Glomerular endothelial cell (primary cell): ENCODE measurements around the gene PPP4R3A. TPM values are rescaled to one million over a fixed set of nuclear protein-coding genes. Genes with fewer than 3 reads are reported as not detected.
"Not testable (repeated sequence)": the region's sequence is repeated elsewhere in the genome, so short reads cannot be mapped to it uniquely, and the experiment has no call there.

Experiments used
- DNase-seq: peaks from one replicate; pipeline ENCODE4 v3.0.0-alpha.2; 2011; ENCODE audit warnings: low read depth, low spot score; ENCODE audit errors: extremely low read depth
- total RNA-seq: library from RNA; depleted of rRNA; stranded (reverse); fragments of >200 nt; gene quantifications from 2 replicates; pipeline ENCODE4 v1.2.3, GENCODE V29; 2015

PPP4R3A gene
- total RNA-seq, 1 donor from 2014 or later, result 65.2 TPM

GRCh38 chr14:91506226-91506625, 3.9 kb downstream of the PPP4R3A start:
- no peak for DNase-seq

DNA sequence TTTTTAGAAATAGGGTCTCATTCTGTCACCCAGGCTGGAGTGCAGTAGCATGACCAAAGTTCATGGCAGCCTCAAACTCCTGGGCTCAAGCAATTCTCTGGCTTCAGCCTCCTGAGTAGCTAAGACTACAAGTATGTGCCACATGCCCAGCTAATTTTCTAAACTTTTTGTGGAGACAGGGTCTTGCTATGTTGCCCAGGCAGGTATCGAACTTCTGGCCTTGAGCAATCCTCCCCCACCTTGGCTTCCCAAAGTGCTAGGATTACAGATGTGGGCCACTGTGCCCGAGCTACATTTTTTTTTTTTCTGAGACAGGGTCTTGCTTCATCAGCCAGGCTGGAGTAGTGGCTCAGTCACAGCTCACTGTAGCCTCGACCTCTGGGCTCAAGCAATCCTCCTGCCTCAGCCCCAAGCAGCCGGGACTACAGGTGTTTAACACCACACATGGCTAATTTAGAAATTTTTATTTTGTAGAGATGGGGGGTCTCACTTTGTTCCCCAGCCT, 7.1 kb downstream of the PPP4R3A start:
- DNase-seq, result no peak

- DNase-seq, result no peak
These were observed 7.9 kb downstream of the PPP4R3A start for GRCh38 chr14:91501951-91502930.

DNA sequence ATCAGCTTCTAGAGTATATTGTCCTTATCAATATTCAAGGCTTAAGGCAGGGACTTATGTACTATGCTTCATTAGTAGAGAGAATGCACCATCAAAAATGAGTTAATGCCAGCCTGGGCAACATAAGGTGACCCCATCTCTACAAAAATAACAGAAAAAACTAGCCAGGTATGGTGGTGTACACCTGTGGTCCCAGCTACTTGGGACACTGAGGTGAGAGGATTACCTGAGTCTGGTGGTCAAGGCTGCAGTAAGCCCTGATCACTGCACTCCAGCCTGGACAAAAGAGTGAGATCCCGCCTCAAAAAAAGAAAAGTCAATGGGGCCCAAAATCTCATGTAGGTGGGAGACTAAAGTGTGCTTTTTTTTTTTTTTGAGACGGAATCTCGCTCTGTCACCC, 8.8 kb downstream of the PPP4R3A start:
- DNase-seq, result no peak

GRCh38 chr14:91496790-91497189, 13.3 kb downstream of the PPP4R3A start:
- DNase-seq, result no peak

DNA sequence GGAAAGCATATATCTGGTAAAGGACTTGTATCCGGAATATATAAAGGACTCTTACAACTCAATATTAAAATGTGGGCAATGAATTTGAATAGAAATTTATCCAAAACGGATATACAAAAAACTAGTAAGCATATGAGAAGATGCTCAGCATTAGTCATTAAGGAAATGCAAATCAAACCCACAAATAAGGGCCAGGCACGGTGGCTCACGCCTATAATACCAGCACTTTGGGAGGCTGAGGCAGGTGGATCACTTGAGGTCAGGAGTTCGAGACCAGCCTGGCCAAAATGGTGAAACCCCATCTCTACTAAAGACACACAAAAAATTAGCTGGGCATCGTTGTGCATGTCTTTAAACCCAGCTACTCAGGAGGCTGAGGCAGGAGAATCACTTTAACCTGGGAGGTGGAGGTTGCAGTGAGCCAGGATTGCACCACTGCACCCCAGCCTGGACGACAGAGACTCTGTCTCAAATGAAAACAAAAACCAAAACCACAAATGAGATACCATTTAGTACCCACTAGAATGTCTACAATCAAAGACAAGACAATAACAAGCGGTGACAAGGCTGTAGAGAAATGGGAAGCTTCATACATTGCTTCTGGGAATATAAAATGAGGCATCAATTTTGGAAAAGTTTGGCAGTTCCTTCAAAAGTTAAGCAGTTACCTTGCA, 15.6 kb downstream of the PPP4R3A start:
- not testable (repeated sequence) for DNase-seq

GRCh38 chr14:91493169-91493568, 16.9 kb downstream of the PPP4R3A start:
- no peak for DNase-seq

- no peak for DNase-seq
These were observed 25.4 kb downstream of the PPP4R3A start for GRCh38 chr14:91484744-91485143.

DNA sequence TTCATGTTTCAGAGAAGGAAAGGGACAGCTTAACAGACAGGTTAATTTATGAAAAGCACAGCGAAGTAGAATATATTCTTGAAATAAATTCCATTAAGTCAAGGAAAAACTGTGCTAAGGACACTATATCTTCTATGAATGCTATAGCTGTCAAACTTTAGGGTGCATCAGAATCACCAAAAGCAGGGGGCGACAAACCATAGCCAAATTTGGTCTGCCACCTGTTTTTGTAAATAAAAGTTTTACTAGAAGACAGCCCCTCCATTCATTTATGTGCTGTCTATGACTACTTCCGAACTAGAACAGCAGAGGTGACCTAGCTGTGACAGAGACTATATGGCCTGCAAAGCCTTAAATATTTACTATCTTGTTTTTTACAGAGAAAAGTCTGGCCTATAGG, 25.9 kb downstream of the PPP4R3A start:
- DNase-seq, result no peak

- no peak for DNase-seq
These were observed 27.7 kb downstream of the PPP4R3A start for GRCh38 chr14:91482263-91483013.

- DNase-seq, result no peak
These were observed 32.7 kb downstream of the PPP4R3A start for GRCh38 chr14:91477388-91477787.

- DNase-seq, result no peak
These were observed 37.1 kb downstream of the PPP4R3A start for GRCh38 chr14:91473046-91473445.

DNA sequence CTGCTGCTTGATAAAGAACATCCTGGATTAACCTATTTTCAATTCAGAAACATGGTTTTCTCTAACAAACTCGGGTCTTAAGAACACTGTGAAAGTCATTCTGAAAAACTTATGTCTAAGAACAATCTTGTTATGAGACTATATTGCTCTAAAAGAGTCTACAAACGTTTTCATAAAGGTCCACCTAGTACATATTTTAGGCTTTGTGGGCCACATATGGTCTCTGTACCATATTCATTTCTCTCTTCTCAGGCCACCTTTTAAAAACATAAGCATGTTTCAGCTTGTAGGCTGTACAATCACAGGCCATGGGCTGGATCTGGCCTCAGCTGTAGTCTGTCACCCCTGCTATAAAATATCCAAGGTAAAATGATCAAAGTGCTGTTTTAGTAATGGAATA, 39.9 kb downstream of the PPP4R3A start:
- no peak for DNase-seq

- no peak for DNase-seq
These were observed 43.9 kb downstream of the PPP4R3A start for GRCh38 chr14:91466192-91466591.

DNA sequence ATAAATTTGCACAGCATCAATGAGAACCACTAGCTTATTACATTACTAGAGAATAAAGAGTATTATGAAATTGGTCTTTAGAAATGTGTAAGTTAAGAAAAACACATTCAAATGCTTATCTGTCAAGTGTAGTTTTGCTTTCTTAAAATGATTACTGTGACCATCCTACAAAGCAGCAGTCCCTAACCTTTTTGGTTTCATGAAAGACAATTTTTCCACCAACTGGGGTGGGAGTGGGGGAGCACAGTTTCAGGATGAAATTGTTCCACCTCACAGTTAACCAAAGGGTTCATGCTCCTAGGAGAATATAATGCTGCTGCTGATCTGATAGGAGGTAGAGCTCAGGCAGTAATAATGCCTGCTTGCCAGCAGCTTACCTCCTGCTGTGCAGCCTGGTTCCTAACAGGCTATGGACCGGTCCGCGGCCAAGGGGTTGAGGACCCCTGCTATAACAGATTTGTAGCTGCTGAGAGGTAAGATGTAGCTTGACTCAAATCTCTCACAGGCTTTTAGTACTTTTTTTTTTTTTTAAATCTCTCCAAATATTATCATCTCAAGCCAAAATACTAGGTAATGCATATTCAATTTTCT, 45.4 kb downstream of the PPP4R3A start:
- no peak for DNase-seq

DNA sequence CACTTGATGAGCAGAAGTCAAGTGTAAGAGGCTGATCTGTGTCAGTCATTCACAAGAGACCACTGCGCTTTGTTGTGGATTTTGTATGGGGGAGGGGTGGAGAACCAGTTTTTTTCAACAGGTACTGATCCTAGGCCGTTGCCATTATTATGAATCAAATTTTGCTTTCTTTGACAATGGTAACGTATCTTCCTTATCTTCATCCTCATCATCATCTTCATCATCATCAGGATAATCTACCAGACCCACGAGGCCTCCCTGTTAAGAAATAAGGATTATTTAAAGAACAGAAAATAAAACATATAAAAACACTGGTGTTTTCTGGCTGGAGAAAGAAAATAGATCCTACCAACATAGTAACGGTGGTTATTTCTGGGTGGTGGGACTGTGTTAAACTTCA, 51.5 kb downstream of the PPP4R3A start:
- no peak for DNase-seq

GRCh38 chr14:91456283-91456682, 53.8 kb downstream of the PPP4R3A start:
- DNase-seq, result no peak

- DNase-seq, result no peak
These were observed 55.5 kb downstream of the PPP4R3A start for GRCh38 chr14:91454580-91454979.

DNA sequence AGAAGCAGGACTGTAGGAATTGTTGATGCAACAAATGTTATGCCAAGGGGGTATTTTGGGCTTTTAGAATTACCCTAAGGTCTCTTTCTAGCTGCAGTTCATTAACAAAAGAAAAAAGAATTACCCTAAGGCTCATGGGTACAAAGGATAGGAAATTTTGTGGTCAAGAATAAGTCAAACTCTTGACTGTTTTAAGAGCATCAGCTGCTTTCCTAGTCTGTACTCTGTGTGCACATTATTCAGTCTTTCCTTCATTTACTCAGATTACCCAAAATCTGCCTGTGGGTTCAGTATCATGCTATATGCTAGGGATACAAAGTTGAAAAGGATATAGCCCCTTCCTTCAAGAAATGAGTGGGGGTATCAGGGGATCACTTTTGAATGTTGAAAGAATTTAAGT, 56.0 kb downstream of the PPP4R3A start:
- no peak for DNase-seq

DNA sequence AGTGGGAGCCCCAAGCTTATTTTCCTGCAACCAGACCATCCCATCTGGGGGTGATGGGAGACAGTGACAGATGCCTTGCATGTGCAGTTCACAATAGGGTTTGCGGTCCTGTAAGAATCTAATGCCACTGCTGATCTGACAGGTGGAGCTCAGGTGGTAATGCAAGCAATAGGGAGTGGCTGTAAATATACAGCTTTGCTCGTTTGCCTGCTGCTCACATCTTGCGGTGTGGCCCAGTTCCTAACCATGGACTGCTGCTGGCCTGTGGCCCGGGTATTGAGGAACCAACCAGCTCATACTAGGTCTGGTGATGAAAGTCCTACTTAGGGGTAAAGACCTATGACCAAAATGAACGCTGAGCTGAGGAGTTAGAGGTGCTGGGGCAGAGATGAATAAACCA, 56.4 kb downstream of the PPP4R3A start:
- DNase-seq, result no peak
